Stimulated activated CD4-positive, alpha-beta T cell treated with anti-CD3 and anti-CD28 coated beads, Interleukin-1b, Interleukin-23, amount 100 ng/mL, for 4 hours (primary cell): Measurements from ENCODE around the gene EP300.
A peak's percentile ranks its signal among the peaks of the same experiment; 100 is the strongest.
"Not testable (repeated sequence)": the region's sequence is repeated elsewhere in the genome, so short reads cannot be mapped to it uniquely, and the experiment has no call there.

Experiments
- DNase-seq, 2 donors: peaks; one replicate each; pipeline ENCODE4 v3.0.0-alpha.2; 2020; ENCODE audit warnings: low read depth in 2 of 2

The EP300 gene

GRCh38 chr22:41092023-41092817 lies at the start of gene EP300:
TSS of gene EP300 (plus strand) at chr22:41092592. CDS start at chr22:41093005, 413 bp downstream.
- DNase-seq = peak; percentile 66 to 73

- no peak for DNase-seq
Measured at GRCh38 chr22:41043722-41044121, 48.7 kb upstream of the EP300 start.

GRCh38 chr22:41045575-41045974 lies 46.8 kb upstream of the EP300 start:
- not testable (repeated sequence) for DNase-seq

GRCh38 chr22:41047801-41048211 lies 44.6 kb upstream of the EP300 start:
- no peak for DNase-seq

GRCh38 chr22:41048345-41048744 lies 44.0 kb upstream of the EP300 start:
- not testable (repeated sequence) for DNase-seq

GRCh38 chr22:41048791-41049717 lies 43.3 kb upstream of the EP300 start:
- DNase-seq = no peak

GRCh38 chr22:41049795-41050194 lies 42.6 kb upstream of the EP300 start:
- DNase-seq = not testable (repeated sequence)

- no peak for DNase-seq
Measured at GRCh38 chr22:41050883-41051282, 41.5 kb upstream of the EP300 start.

GRCh38 chr22:41052661-41053490 lies 39.5 kb upstream of the EP300 start:
- no peak for DNase-seq

- no peak for DNase-seq
Measured at GRCh38 chr22:41057076-41057475, 35.3 kb upstream of the EP300 start.

GRCh38 chr22:41062146-41062545 lies 30.2 kb upstream of the EP300 start:
- DNase-seq = no peak

GRCh38 chr22:41064326-41064725 lies 28.1 kb upstream of the EP300 start:
- not testable (repeated sequence) for DNase-seq

- not testable (repeated sequence) for DNase-seq
Measured at GRCh38 chr22:41066341-41066740, 26.1 kb upstream of the EP300 start.

- DNase-seq = not testable (repeated sequence)
Measured at GRCh38 chr22:41067968-41068367, 24.4 kb upstream of the EP300 start.

- DNase-seq = no peak
Measured at GRCh38 chr22:41070665-41071331, 21.6 kb upstream of the EP300 start.

GRCh38 chr22:41074061-41074460 lies 18.3 kb upstream of the EP300 start:
- DNase-seq = no peak

- DNase-seq = no peak
Measured at GRCh38 chr22:41074466-41074865, 17.9 kb upstream of the EP300 start.

GRCh38 chr22:41074941-41075710 lies 17.3 kb upstream of the EP300 start:
- DNase-seq = no peak

GRCh38 chr22:41075946-41076345 lies 16.4 kb upstream of the EP300 start:
- DNase-seq = no peak

- DNase-seq = no peak
Measured at GRCh38 chr22:41076857-41077256, 15.5 kb upstream of the EP300 start.
